Activated CD8-positive, alpha-beta T cell treated with anti-CD3 and anti-CD28 coated beads for 36 hours (primary cell): ENCODE measurements around the gene ZRSR2. TPM values are rescaled to one million over a fixed set of nuclear protein-coding genes. Genes with fewer than 3 reads are reported as not detected.

Experiments used
- ATAC-seq: fragments of 200-7000 bp; cut with Tn5 transposase; one replicate; pipeline ENCODE4 v1.10.0; 2021; ENCODE audit warnings: mild to moderate bottlenecking, moderate library complexity
- CTCF ChIA-PET: fragments of 350-600 bp; sonication (Branson Sonifier 250); formaldehyde crosslinking; loops from one replicate; lab custom pipeline; 2021; ENCODE audit warnings: antibody characterized with exemption; lab: Charles Lee
- POLR2A ChIA-PET: fragments of 350-600 bp; sonication (Branson Sonifier 250); formaldehyde crosslinking; loops from one replicate; lab custom pipeline; 2021; ENCODE audit warnings: antibody characterized with exemption; lab: Charles Lee
- DNase-seq: peaks from one replicate; pipeline ENCODE4 v3.0.0-alpha.2; 2020
- H3K27ac Mint-ChIP-seq: one replicate; pipeline ENCODE4 v1.8.0; 2021; ENCODE audit warnings: mild to moderate bottlenecking, mixed read lengths
- H3K27me3 Mint-ChIP-seq: one replicate; pipeline ENCODE4 v1.8.0; 2021; ENCODE audit warnings: mixed read lengths
- H3K36me3 Mint-ChIP-seq: one replicate; pipeline ENCODE4 v1.8.0; 2021; ENCODE audit warnings: low read depth, mixed read lengths
- H3K4me1 Mint-ChIP-seq: one replicate; pipeline ENCODE4 v1.8.0; 2021; ENCODE audit warnings: low read depth, mixed read lengths
- H3K4me3 Mint-ChIP-seq: one replicate; pipeline ENCODE4 v1.8.0; 2021; ENCODE audit warnings: mild to moderate bottlenecking, moderate library complexity, mixed read lengths
- H3K9me3 Mint-ChIP-seq: one replicate; pipeline ENCODE4 v1.8.0; 2021; ENCODE audit warnings: mixed read lengths
- CTCF ChIP-seq: fragments of 200-600 bp; IDR thresholded peaks from one replicate; pipeline ENCODE4 v1.8.0; 2022; ENCODE audit warnings: antibody characterized with exemption, mild to moderate bottlenecking
- intact Hi-C: fragments of 100-400 bp; cut with micrococcal nuclease; formaldehyde crosslinking; loops from one replicate; pipeline ENCODE4 v1.10.0; 2022
- total RNA-seq, 2 experiments: library from RNA; stranded (reverse); gene quantifications; one replicate each; pipeline ENCODE4 v1.2.3, GENCODE V29; 2021

Gene ZRSR2
- total RNA-seq, 2 experiments from 2014 or later: 11.6 to 14.7 TPM

GRCh38 chrX:15815779-15816437 lies 25.6 kb downstream of the ZRSR2 start:
- peak; percentile 45 for TF ChIP-seq CTCF
- Mint-ChIP-seq H3K36me3 (peaks cover 39% of the 10 kb centered on the region), H3K9me3 (no peaks in the 10 kb centered on the region), H3K27ac (peak overlapping the region; percentile 86), H3K4me3 (no peak overlapping the region), H3K4me1 (peaks cover 58% of the 10 kb centered on the region), H3K27me3 (no peaks in the 10 kb centered on the region)
- DNase-seq (peak; percentile 45), ATAC-seq (peak; percentile 83)
- intact Hi-C loops: no loop called here
- ChIA-PET CTCF (interaction anchor here (0.9 to 1.0 kb wide), 2 partner anchors 33 to 57 kb away, joined by 3 to 5 read pairs; no protein-coding TSS in a partner anchor), POLR2A (interaction anchor here (1.1 kb wide), 1 partner anchor 10 kb away, joined by 3 read pairs; no protein-coding TSS in a partner anchor)

- peak; percentile 28 for TF ChIP-seq CTCF
- no peaks in the 10 kb centered on the region for H3K27me3 Mint-ChIP-seq
- peaks cover 43% of the 10 kb centered on the region for H3K36me3 Mint-ChIP-seq
- CTCF ChIA-PET: interaction anchor here (0.9 to 1.0 kb wide), 2 partner anchors 32 to 58 kb away, joined by 3 to 5 read pairs; no protein-coding TSS in a partner anchor
- no peak overlapping the region for H3K4me3 Mint-ChIP-seq
- H3K27ac Mint-ChIP-seq: peak overlapping the region; percentile 86
- intact Hi-C loops: no loop called here
- DNase-seq (no peak), ATAC-seq (peak; percentile 22)
- POLR2A ChIA-PET: interaction anchor here (1.1 kb wide), 1 partner anchor 9 kb away, joined by 3 read pairs; no protein-coding TSS in a partner anchor
- H3K9me3 Mint-ChIP-seq: no peaks in the 10 kb centered on the region
- peaks cover 59% of the 10 kb centered on the region for H3K4me1 Mint-ChIP-seq
Measured at GRCh38 chrX:15816438-15816809, 26.1 kb downstream of the ZRSR2 start.

- TF ChIP-seq CTCF: no peak
- peaks cover 43% of the 10 kb centered on the region for H3K36me3 Mint-ChIP-seq
- ATAC-seq (peak; percentile 68), DNase-seq (peak; percentile 66)
- H3K4me1 Mint-ChIP-seq: peaks cover 59% of the 10 kb centered on the region
- peak overlapping the region; percentile 17 for H3K4me3 Mint-ChIP-seq
- CTCF ChIA-PET: interaction anchor here (1.0 kb wide), 1 partner anchor 58 kb away, joined by 5 read pairs; no protein-coding TSS in a partner anchor
- POLR2A ChIA-PET: no interaction called here
- H3K27me3 Mint-ChIP-seq: no peaks in the 10 kb centered on the region
- H3K9me3 Mint-ChIP-seq: no peaks in the 10 kb centered on the region
- H3K27ac Mint-ChIP-seq: peak overlapping the region; percentile 86
- intact Hi-C loops: no loop called here
Measured at GRCh38 chrX:15816886-15817285, 26.6 kb downstream of the ZRSR2 start.

- Mint-ChIP-seq H3K4me3 (no peak overlapping the region), H3K9me3 (no peaks in the 10 kb centered on the region), H3K27me3 (no peaks in the 10 kb centered on the region), H3K27ac (peak overlapping the region; percentile 62), H3K4me1 (peaks cover 38% of the 10 kb centered on the region), H3K36me3 (peaks cover 42% of the 10 kb centered on the region)
- DNase-seq (peak; percentile 51), ATAC-seq (peak; percentile 66)
- TF ChIP-seq CTCF: no peak
- intact Hi-C loops: no loop called here
- ChIA-PET CTCF (no interaction called here), POLR2A (interaction anchor here (1.1 kb wide), 1 partner anchor 11 kb away, joined by 3 read pairs; no protein-coding TSS in a partner anchor)
Measured at GRCh38 chrX:15820106-15821073, 30.1 kb downstream of the ZRSR2 start.
